HFF-Myc (cell line): ENCODE measurements around the gene MDM2.

Source experiments
- DNase-seq: peaks from one replicate; pipeline ENCODE4 v3.0.0-alpha.2; 2011; ENCODE audit warnings: low read depth; ENCODE audit errors: extremely low read depth
- H3K4me3 ChIP-seq: replicated peaks from 2 replicates; pipeline ENCODE4 v1.5.1; 2011; ENCODE audit warnings: low read depth, mild to moderate bottlenecking, control low read depth, low read length
- TF ChIP-seq, protein P1 (sequence below): IDR thresholded peaks from 2 replicates; pipeline ENCODE4 v1.5.1; 2012; ENCODE audit warnings: mild to moderate bottlenecking, low read depth, low read length, control low read depth; ENCODE audit errors: missing control alignments

The MDM2 gene

DNA sequence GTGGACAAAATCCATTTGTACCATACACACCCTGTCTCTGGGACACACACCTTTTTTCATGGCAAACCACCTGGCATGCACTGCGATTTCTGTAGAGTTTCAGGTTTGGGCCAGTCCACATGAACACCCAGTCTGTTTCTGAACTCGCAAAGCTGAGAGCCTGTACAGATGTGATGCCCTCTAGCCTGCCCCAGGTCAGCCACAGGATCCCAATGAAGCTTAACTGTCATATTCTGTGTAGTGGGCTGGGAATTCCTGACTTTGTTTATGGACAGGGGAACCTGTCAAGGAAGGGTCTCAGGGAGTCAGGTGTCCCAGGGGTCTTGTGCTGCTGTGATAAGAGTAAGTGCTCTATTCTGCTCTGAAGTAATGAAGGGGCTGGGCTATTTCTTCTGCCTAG lies 85.2 kb downstream of the MDM2 start:
- no peak for DNase-seq
- TF ChIP-seq, protein P1, sequence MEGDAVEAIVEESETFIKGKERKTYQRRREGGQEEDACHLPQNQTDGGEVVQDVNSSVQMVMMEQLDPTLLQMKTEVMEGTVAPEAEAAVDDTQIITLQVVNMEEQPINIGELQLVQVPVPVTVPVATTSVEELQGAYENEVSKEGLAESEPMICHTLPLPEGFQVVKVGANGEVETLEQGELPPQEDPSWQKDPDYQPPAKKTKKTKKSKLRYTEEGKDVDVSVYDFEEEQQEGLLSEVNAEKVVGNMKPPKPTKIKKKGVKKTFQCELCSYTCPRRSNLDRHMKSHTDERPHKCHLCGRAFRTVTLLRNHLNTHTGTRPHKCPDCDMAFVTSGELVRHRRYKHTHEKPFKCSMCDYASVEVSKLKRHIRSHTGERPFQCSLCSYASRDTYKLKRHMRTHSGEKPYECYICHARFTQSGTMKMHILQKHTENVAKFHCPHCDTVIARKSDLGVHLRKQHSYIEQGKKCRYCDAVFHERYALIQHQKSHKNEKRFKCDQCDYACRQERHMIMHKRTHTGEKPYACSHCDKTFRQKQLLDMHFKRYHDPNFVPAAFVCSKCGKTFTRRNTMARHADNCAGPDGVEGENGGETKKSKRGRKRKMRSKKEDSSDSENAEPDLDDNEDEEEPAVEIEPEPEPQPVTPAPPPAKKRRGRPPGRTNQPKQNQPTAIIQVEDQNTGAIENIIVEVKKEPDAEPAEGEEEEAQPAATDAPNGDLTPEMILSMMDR, result no peak
- H3K4me3 ChIP-seq, result no peak overlapping the region

DNA sequence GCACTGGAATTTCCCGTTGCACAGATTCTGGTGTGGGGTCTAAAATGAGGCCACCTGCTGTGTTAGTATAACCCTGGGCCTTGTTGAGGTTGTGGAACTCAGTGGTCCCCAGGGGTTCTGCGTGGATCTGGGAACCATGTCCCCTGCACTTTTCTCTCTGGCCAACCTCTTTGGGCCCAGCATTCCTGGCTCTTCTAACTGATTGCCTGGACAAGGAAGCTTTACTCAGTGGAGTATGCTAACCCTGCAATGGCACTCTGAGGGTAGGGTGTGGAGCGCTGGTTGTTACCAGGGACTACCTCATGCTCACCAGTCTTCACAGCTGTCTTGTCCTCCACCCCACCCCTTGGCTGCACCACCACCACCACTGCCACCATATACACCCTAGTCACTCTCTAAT lies 85.8 kb downstream of the MDM2 start:
- TF ChIP-seq, protein P1, result no peak
- DNase-seq, result no peak
- no peak overlapping the region for H3K4me3 ChIP-seq

DNA sequence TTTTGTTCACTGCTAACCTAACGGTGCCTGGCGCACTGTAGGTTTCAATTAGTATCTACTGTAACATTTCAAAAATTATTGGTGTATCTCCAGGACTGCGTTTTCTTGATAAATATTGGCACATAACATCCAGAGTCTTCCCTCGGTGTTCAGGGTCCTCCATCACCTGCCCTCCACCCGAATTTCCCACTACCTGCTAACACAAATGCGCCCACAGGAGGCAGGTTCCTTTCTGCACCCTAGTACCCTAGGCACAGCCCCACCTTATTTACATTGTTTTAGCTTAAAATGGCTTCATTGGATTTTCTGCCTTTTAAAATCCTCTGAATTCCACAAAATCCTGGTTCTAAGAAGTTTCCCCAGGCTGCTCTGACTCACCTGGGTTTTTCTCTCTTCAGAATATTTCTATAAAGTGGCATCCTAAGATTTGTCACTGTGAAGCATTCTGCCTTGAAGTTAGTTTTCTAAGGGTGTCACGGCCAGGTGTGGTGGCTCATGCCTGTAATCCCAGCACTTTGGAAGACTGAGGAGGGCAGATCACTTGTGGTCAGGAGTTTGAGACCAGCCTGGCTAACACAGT lies 86.4 kb downstream of the MDM2 start:
- H3K4me3 ChIP-seq, result no peak overlapping the region
- DNase-seq, result no peak
- TF ChIP-seq, protein P1, result no peak

DNA sequence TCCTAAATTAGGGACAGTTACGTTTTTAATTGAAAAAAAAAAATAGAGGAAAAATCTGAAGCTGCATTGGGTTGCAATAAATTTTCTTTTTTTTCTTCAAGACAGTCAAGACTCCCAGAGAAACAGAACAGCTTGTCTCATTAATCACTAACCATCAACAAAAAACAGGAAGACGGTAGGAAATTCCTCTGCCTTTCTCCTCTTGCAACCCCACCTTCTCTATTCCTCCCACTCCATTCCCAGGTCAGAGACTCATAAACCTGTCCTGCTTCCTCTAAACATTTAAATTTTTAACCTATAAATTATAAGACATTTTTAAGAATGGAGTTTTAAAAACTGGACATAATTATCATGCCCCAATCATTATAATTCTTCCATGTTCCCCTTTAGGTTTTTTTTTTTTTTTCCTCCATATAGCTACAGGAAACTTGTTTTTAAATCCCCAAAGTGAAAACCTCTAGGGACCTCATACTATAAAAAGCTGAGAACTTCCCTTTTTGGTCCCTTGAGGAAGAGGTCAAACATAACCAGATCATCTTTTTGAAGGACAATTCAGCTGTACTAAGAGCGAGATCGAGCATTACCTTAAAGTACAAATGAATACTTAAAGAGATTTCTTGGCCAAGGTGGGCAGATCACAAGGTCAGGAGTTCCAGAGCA lies 89.0 kb downstream of the MDM2 start:
- no peak for DNase-seq
- no peak overlapping the region for H3K4me3 ChIP-seq
- TF ChIP-seq, protein P1, result no peak

DNA sequence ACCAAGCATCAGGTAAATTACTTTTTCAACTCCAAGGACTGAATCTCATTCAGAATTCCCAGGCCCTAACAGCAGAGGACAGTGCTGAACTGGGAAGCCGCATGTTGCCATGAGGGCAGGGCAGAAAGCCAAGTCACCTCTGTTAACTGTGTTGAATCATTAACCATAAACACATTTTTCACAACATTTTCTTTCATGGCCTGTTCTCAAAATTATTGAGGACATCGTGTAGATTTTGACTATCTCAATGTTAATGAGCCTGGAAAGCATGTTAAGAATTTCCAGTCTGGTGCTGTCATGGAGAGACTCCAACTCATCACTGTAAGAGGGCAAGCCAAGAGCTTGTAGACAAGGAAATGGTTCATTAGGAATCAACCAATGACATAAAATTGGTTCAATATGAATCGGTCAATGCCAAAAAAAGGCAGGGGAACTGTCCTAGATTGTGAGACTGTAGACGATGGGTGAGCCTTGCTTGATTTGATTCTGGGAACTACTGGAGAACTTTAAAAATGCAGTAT lies 91.3 kb downstream of the MDM2 start:
- peak; percentile 45 for DNase-seq
- TF ChIP-seq, protein P1, result peak; percentile 55
- no peak overlapping the region for H3K4me3 ChIP-seq

DNA sequence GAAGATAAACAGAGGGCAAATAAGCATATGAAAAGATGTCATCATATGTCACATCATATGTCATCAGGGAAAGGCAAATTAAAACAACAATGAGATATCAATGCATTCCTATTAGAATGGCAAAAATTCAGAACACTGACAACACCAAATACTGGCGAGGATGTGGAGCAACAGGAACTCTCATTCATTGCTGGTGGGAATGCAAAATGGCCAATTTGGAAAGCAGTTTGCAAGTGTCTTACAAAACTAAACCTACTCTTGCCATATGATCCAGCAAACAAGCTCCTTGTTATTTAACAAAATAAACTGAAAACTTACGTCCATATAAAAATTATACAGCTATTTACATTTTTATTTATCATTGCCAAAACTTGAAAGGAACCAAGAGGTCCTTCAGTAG lies 92.3 kb downstream of the MDM2 start:
- TF ChIP-seq, protein P1, result no peak
- DNase-seq, result no peak
- no peak overlapping the region for H3K4me3 ChIP-seq
